HTR-8/SVneo (cell line): ENCODE measurements around the gene CNTFR.
A peak's percentile ranks its signal among the peaks of the same experiment; 100 is the strongest.

Source experiments
- DNase-seq: peaks from one replicate; pipeline ENCODE4 v3.0.0; 2011; ENCODE audit warnings: low spot score, mixed read lengths; ENCODE audit not compliant: insufficient read length
- FAIRE-seq: peaks from 2 replicates; lab custom pipeline; 2011; peaks lifted over from hg19 to GRCh38; lab: Jason Lieb, UNC

Gene CNTFR

DNA sequence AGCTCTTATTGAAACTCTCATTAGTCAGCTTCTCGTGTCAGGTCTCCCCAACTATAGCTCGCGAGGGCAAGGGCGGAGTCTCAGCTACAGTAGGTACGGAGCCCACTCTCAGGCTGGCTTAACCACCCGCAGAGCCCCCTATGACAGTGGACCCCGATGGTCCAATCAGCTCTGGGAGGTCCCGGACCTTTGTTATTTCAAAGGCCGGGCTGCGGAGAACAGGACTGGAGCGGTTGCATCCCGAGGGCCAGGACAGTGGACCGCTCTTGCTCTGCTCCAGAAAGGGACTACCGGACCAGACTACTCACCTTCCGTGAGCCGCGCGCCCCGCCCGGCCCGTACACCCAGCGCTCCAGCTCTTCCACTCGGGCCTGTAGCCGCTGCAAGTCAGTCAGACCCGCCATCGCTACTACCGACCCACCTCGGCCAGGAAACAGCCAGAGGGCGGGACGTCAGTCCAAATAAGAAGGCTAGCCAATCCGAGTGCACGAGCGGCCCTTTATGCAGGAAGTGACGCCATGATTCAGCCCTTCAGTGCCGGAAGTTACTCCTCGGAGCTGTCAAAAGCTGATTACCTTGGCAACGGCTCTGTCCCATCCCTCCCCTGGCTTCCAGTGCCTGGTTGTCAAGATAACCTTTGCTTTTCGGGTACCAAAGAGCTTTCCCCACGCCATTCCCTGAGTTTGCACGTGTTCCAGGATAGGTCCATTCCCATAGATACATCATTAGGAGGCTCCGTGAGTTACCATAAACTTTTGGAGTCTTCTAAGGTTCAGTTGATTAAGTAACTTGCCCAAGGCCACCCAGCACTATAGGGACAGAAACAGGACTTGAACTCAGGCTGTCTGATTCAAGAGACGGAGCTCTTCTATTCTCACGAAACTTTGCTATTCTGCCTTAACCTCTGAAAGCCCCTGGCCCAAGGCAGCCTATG lies 30.8 kb upstream of the CNTFR start, which contains the start of gene DCTN3:
Gene DCTN3, minus strand, starts transcription at position 435 of the 934 bp plus-strand sequence. Its CDS starts 31 bp downstream, at position 404.
- no peak for FAIRE-seq

DNA sequence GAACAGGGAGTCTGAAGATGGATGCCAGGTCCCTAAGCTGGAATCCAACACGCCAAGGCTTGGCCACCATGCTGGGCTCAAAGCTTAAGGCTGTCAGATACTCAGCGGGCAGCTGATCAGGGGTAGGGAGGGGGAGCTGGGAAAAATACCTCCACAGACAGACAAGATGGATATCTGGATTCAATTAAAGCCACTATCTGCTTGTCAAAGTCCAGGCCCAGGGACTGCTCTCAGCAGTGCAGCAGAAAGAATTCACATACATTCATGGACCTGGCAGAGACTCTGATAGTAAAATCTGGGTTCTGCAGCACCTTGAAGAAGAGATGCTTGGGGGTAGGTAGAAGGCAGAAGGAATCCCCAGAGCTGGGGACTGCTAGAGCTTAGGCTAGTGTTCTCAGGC lies 25.6 kb upstream of the CNTFR start:
- DNase-seq = no peak
- no peak for FAIRE-seq

More for the DNA sequence above, 30.8 kb upstream of the CNTFR start, which contains the start of gene DCTN3:
- peak; percentile 91 for DNase-seq

DNA sequence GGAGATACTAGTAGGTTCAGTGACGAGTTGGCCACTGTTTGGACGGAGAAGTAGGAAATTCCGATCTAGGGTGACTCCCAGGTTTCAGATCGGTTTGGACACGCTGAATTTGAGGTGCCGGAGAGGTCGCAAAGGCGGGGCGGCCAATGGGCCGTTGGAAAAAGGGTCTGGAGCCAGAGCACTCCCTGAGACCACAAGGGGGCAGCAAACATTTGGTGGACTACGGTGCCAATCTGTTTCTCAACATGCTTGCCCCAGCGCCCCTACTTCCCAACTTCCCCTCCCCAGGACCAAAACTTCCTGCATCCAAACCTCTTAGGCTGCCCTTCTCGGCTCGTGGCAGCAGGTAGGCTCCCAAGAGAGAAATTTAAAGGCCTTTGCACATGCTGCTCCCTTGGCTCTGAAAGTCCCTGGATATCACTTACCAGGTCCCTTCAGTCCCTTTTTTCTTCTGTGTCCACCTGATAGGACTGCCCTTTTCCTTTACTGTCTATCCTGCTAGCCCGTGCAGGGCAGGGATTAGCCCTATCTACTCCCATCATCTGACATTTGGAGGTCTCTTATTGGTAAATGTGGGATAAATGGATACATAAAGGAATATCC lies 23.4 kb upstream of the CNTFR start:
- FAIRE-seq = no peak
- DNase-seq = peak; percentile 57

- DNase-seq = peak; percentile 74
- FAIRE-seq = no peak
Observed at GRCh38 chr9:34611811-34612787, 22.6 kb upstream of the CNTFR start, which contains the start of gene RPP25L. TSS of gene RPP25L (minus strand) at chr9:34612097. CDS start at chr9:34611296, 801 bp downstream.

DNA sequence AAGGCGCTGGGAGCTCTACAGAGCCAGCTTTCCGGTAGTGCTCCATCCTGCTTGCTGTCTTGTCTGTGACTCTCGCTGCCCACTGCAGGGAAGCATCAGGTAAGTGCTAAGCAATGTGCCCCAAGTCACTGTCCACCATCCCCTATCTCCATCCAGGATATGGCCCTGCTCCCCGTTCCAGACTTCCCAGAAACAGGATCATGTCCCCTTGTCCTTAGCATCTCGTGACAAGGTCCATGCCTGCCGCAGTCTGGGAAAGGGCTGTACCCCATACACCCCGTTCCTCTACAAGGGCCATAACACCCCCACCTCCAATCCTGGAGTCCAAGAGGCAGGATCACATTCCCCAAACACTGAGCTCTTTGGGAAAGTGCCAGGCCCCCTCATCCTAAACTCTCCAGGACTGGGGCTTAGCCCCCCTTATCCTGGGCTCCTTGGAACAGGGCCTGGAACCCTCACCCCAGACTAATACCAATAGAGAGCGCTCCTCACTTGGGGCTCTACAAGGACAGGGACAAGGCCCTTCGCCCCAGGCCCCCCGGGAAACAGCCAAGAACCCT lies 21.8 kb upstream of the CNTFR start:
- no peak for FAIRE-seq
- no peak for DNase-seq

DNA sequence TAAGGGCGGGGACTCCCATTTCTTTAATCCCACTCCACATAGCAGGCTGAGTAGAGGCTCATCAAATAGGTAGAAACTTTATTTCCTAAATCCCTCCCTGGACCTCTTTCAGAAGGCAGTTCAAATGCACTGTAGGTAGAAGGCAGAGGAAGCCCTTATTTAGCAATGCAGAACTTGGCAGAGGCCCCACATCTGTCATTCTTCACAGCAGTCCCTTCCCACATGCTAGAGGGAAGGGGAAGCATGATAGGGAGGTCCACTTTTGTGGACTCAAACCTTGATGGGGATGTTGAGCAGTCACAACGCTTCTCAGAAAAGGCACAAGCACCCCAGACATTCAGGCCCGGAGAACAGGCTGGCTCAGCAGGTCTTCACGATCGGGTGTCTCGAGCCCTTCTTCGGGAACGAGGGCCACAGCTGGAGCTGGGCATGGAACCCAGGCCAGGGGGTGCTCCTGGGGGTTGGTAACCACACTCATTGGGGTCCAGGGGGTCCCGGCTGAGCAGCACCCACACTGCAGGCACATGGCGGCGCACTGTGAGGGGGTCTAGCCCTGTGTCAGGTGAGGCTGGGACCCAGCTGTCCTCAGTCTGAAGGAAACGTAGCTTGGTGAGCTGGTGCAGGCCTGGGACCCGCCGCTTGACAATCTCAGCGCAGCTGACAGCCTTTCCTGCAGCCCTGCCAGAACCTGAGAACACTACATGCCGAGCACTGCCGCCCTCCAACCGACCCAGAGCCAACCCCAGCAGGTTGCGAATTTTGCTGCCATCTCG lies 21.1 kb upstream of the CNTFR start:
- no peak for FAIRE-seq

DNA sequence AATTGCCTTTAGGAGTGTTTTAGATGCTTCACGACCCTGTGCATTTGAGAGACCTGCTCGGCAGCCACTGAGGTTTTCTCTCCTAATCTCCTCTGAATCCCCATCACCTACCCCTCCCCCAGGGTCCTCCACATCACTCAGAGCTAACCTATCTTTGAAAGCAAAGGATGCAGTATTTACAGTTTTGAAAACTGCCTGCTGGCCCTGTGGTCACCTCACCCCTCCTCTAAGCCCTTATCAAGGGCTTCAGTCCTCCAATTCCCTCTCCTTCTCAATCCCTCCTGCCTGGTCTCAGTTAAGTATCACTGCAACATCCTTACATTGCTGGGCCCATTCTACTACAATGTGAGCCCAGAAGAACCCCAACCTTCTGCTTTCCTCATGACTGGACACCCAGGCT lies 17.8 kb upstream of the CNTFR start:
- DNase-seq (no peak), FAIRE-seq (no peak)

More for the DNA sequence above, 21.1 kb upstream of the CNTFR start:
- no peak for DNase-seq

DNA sequence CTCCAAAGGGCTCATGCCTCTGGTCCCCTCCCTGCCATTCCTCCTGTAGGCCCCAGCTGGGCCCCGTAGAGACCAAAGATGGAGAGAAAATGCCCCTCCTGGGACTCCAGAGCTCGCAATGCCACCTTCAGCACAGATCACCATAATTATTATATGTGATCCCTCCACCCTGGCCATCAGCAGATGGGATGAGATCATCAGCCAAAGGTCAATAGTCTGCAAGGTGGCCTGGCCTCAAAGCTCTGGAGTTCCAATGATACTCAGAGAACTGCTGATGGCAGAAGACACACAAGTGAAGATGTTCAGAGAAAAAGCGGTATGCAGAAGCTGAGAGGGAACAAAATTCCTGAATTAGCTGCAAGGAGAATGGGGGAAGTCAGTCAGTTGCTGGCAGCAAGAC lies 17.4 kb upstream of the CNTFR start:
- DNase-seq = no peak
- no peak for FAIRE-seq

GRCh38 chr9:34606190-34606589 lies 16.7 kb upstream of the CNTFR start:
- no peak for FAIRE-seq
- no peak for DNase-seq

DNA sequence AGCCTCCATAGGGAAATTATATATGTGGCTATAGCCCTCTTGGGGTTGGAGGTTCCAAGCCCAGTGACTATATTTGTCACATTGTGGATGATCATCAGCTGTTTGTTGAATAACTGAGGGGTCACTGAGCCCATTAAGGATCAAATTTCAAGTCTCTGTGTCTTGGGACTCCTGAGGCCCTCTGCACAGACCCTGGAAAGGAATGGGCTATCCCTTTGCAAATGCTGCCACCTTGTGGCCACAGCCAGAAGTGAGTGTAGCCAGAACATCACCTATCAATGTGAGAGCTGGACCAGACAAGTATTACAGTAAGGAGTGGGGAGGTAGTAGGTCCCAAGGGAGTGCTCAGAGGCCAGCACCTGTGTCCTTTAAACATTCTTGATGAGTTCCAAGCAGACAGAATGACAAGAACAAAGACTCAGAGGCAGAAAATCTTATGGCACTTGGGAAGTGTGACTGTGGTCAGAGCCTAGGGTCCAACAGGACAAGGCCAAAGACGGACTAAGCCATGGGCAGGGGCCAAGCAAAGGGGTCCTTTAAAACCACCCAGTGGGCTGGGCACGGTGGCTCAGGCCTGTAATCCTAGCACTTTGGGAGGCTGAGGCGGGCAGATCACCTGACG lies 14.2 kb upstream of the CNTFR start:
- peak; percentile 81 for FAIRE-seq
- peak; percentile 76 for DNase-seq

DNA sequence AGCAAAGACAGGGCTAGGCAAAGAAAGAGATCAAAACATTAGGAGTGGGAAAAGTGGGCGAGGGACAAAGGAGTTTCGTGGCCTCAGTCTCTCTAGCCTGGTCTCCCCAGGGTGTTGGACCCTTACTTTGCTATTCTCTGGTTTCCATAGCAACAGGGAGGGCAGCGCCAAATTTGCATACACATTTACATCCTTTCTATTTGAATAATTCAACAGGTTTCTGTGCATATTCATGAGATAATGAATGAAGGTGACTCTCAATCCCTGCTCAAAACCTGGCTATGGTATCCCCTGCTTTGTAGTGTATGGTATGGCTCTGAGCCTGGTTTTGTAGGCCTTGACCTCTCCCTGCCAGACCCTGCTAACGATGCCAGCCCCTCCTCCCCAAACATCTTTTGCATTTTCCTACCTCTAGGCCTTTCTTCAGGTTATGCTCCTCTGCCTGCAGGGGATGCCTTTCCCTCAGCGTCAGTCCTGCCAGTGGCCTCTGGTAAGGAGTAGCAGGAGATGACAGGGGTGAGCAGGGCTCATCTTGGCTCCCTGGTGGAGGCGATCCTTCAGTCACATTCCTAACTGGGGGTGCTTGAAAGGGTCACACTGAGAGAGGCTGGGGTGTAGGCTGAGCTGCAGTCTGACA lies 12.5 kb upstream of the CNTFR start:
- no peak for DNase-seq
- FAIRE-seq = no peak

DNA sequence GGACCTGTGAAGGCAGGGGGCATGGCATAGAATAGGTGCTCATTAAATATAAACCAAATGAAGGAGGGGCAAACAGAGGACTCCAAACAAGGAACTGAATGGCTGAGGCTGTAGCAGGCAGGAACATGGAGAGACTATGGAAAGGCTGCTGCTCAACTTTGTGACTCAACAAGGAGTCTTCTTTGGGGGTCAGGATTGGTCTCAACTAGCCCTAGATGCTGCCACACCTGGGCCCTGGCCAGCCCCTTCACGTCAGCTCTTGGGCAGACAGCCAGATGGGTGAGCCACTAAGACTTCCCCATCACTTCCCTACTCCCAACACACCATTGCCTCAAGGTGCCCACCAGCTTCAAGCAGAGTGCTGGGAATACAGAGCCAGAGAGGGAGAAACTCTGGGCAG lies 11.4 kb upstream of the CNTFR start:
- no peak for DNase-seq
- no peak for FAIRE-seq

GRCh38 chr9:34599546-34599945 lies 10.0 kb upstream of the CNTFR start:
- no peak for FAIRE-seq
- DNase-seq = no peak

- DNase-seq (no peak), FAIRE-seq (no peak)
Observed at GRCh38 chr9:34594177-34594576, 4.7 kb upstream of the CNTFR start.

DNA sequence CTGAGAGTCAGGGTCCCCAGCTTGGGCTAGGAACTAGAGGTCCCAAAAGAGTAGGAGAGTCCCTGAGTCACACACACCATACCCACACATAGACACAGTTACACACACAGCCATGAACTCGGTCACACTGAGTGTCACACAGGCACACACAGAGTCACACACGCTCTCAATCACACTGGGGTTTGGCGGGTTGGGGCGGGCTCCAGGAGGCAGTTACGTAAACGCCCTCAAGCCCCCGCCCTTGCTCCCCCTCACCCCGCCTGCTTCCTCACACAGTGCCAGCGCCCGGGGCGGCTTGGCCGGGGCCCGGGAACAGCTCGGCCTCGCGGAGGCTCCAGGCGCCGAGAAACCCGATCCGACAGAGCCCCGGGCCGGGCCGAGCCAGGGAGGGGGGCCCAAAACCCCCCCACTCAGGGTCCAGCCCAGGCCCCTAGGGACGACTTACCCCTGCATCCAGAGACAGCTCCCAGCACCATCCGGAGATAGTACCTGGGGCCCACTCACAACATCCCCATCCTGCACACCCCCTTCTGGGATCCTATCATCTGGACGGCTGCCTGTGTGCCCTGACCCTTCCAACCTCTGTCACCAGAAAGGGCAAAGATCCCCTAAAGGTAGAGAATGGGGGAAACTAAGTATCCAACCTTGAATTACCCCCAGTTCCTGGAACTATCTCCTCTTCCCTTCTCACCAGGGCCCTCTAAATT lies 3.5 kb upstream of the CNTFR start:
- FAIRE-seq (no peak), DNase-seq (no peak)

DNA sequence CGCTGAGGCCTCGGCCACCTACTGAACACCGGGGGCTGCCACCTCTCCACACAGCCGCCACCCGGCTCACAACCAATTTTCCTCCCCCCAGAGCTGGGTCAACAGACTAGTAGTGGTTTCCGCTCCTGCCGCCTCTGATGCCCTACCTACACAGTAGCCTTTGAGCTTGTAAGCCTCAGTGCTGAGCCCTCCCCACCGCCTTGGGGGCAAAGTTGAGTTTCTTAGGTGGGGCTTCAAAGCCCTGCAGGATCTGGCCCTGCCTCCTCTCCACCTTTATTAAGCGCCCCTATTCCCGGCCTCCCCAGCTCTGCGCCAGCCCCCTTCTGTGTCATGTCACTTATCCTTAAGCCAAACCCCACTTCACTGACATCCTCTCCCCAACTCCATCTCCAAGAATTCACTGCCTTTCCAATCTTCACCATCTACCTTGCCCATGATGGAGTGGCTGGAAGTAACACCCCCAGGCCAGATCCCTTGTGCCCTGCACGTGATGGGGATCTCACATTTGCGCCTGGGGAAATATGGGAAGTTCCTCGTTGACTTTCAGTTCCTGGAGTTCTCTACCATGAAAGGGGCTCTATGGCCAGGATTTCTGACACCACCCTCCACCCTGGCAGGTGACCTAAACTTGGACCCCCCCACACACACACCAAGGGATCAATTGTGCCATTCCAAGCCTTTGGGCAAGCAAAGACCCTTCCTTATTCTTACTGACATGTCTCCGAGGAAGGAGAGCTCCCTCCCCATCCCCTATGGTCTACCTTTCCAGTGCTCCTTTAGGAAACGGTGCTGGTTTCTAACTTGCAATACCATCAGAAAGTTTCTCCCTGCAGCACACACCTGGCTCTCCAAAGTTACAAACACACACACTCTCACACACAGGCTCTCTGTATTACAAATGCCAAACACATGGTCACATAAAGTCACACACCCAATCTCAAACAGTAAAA lies 2.7 kb upstream of the CNTFR start:
- FAIRE-seq = no peak
- no peak for DNase-seq
